Epithelial cell of esophagus (primary cell): ENCODE data around the gene TNK1.

Experiments used
- DNase-seq: peaks from one replicate; pipeline ENCODE4 v3.0.0; 2010; ENCODE audit warnings: low read depth
- H3K4me3 ChIP-seq: 2 replicates; pipeline ENCODE4 v1.5.1; 2011; ENCODE audit warnings: mild to moderate bottlenecking, low read length, control low read depth
- CTCF ChIP-seq: IDR thresholded peaks from 2 replicates; pipeline ENCODE4 v1.5.1; 2011; ENCODE audit warnings: low read depth, mild to moderate bottlenecking, low read length, control low read depth, inconsistent platforms; ENCODE audit not compliant: insufficient read depth; ENCODE audit errors: missing control alignments

Gene TNK1

GRCh38 chr17:7393613-7394451, 12.9 kb downstream of the TNK1 start:
- peak; percentile 60 for DNase-seq
- no peak for TF ChIP-seq CTCF
- H3K4me3 ChIP-seq: peak overlapping the region; percentile 83

GRCh38 chr17:7394452-7395191, 13.7 kb downstream of the TNK1 start, which contains the start of gene PLSCR3:
PLSCR3 (minus strand) TSS chr17:7394525; CDS start chr17:7394110, 415 bp downstream.
- H3K4me3 ChIP-seq: peak within 1 kb of the TSS; percentile 83
- DNase-seq: peak; percentile 86
- peak; percentile 31 for TF ChIP-seq CTCF

GRCh38 chr17:7396147-7396546, 15.3 kb downstream of the TNK1 start:
- no peak for DNase-seq
- peak; percentile 14 for TF ChIP-seq CTCF

GRCh38 chr17:7398612-7399011, 17.7 kb downstream of the TNK1 start:
- no peak overlapping the region for H3K4me3 ChIP-seq
- no peak for DNase-seq
- no peak for TF ChIP-seq CTCF

More at GRCh38 chr17:7396147-7396546, 15.3 kb downstream of the TNK1 start:
- no peak overlapping the region for H3K4me3 ChIP-seq

GRCh38 chr17:7403043-7403726, 22.3 kb downstream of the TNK1 start:
- no peak for DNase-seq

GRCh38 chr17:7403727-7403976, 22.8 kb downstream of the TNK1 start:
- no peak for TF ChIP-seq CTCF
- H3K4me3 ChIP-seq: peak overlapping the region; percentile 76
- DNase-seq: no peak

More at GRCh38 chr17:7403043-7403726, 22.3 kb downstream of the TNK1 start:
- no peak for TF ChIP-seq CTCF
- H3K4me3 ChIP-seq: peak overlapping the region; percentile 76
